GM12874 (cell line): ENCODE results near the gene DICER1.

ENCODE experiments used
- CTCF ChIP-seq: IDR thresholded peaks from 2 replicates; pipeline ENCODE4 v1.5.1; 2011; ENCODE audit warnings: low read depth, mild to moderate bottlenecking, control low read depth, low read length, moderate library complexity; ENCODE audit not compliant: insufficient read depth

The DICER1 gene

GRCh38 chr14:95041477-95042020 is 115.8 kb downstream of the DICER1 start:
- no peak for TF ChIP-seq CTCF

- no peak for TF ChIP-seq CTCF
Measured at GRCh38 chr14:95040708-95041476, 116.4 kb downstream of the DICER1 start.

GRCh38 chr14:95039993-95040348 is 117.4 kb downstream of the DICER1 start:
- TF ChIP-seq CTCF: no peak

- no peak for TF ChIP-seq CTCF
Measured at GRCh38 chr14:95039259-95039992, 117.9 kb downstream of the DICER1 start.

GRCh38 chr14:95038521-95039250 is 118.6 kb downstream of the DICER1 start:
- TF ChIP-seq CTCF: no peak

GRCh38 chr14:95037273-95037672 is 120.1 kb downstream of the DICER1 start:
- TF ChIP-seq CTCF: no peak
